Stimulated activated CD4-positive, alpha-beta T cell treated with anti-CD3 and anti-CD28 coated beads, Interleukin-1b, Interleukin-23, amount 100 ng/mL, for 4 hours (primary cell): ENCODE data around the gene TNFAIP8L3.

Experiments used
- DNase-seq, 2 donors: peaks; one replicate each; pipeline ENCODE4 v3.0.0-alpha.2; 2020; ENCODE audit warnings: low read depth in 2 of 2

The TNFAIP8L3 gene

DNA sequence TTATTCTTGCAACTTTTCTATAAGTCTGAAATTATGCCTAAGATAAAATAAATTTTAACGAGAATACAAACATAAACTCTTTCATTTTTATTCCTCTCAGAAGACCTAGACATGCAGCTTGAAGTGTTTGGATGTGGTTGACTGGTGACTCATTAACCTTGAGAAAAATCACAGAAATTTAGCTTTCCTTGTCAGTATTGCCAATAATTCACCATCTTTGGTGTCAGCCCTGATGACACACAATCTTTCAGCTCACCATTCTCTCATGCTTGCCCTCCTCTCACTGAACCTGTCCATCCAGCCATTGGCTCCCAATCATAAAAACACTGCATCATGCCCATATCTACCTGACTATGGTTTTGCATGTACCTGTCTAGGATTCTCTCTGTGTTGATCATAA, 22.6 kb upstream of the TNFAIP8L3 start:
- DNase-seq, result no peak

DNA sequence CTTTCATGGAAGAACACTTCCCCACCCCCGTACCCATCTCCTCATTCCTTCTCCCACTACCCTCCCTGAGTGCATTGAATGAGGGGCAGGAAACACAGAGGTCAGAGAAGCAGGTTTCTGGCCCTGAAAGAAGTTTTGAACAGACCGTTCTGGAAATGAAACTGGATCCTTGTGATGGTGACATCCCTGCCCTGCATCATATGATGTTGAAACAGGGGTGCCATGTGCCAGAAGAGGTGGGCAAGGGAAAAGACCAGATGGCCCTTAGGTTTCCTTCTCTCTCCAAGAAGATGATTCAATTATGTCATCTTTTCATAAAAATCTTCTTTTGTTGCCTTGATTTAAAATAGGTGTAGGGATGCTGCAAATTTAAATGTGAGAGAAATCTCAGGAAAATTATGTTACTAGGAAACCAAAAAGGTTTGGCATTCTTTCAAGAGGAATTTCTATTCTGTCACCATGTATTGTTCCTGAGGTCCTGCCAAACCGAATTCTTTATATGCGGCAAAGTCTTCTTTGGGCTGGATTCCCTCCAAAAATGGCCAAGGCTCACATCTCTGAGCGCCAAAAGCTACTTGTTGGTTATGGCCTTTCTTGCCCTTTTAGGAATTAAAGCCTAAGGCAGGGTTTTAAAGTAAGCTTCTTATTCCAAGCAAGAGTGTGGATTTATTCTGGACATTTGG, 19.9 kb upstream of the TNFAIP8L3 start:
- no peak for DNase-seq

DNA sequence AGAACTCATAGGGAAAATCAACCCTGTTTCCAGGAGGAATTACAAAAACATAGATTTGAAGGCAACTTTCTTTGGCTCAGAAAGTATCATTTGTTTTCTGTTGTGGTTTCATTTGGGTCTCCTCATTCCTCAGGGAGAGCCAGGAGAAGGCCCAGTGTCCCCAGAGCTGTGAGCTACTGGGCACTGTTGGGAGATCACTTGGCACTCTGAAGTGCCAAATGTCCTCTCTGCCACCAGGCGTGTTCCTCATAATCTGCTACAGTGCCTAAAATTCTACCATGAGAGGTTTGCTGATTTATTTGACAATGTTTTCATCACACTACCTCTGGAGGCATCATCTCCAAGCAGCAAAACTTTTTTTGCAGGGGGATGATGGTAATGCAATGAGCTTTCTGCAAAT, 17.4 kb upstream of the TNFAIP8L3 start:
- DNase-seq, result no peak

DNA sequence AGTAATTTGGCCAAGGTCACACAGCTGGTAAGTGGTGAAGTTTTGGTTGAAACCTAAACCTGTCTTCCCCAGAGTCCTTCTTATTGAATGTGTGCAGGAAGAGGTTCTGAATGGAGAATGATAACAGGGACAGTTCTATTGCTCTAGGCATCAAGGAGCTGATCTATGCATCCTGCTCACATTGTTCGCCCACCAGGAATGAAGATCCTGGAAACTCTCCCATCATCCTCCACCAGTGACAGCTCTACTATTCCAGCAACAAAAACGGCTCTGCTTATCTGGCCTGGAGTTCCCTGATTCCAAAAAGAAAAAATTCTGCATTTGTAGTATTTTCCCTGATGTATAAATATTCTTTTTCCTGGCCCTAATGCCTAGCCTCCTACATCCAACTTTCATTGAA, 16.4 kb upstream of the TNFAIP8L3 start:
- no peak for DNase-seq

DNA sequence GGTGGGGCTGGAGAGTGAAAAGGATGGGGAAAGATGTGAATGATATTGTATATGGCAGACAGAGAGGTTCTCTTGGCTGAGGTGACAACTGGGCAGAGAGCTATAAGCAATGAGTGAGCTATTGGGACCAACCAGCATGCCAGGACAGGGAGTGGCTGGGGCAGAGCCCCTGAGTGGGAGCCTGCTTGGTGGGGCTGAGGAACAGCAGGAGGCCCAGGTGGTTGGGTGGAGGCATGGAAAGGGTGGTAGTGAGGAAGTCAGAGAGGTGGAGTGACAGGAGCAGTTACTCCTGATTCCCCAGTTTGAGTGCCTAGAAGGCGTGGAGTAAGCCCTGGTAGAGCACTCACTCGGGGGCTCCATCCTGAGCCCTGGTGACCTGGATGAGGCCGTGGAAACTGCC, 15.5 kb upstream of the TNFAIP8L3 start:
- no peak for DNase-seq

DNA sequence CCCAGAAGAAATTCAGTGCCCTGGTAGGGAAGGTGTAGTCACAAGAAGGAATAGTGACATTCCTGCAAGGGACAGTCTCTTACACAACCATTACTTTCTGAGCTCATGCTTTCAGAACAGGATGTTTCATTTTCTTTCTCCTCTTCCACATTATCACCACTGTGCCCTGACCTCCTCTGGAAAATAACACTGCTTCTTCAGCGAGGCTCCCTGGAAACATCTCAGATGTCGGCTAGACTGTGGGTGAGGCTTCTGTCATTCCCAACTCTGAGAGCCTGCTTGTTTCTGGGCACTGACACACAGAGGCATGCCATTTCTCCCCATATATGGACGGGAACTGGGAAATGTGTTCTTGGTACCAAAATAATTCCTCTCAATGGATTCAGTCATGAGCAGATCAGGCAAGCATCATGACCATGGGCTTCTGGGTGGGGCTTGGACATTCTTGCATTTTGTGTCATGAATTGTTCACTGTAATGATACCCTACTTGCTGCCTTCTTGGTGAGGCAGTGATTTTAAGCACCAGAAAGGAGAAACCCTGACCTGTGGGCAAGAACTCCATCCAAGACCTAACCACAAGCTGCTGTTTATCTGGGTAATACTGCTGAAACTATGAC, 14.3 kb upstream of the TNFAIP8L3 start:
- DNase-seq, result no peak

DNA sequence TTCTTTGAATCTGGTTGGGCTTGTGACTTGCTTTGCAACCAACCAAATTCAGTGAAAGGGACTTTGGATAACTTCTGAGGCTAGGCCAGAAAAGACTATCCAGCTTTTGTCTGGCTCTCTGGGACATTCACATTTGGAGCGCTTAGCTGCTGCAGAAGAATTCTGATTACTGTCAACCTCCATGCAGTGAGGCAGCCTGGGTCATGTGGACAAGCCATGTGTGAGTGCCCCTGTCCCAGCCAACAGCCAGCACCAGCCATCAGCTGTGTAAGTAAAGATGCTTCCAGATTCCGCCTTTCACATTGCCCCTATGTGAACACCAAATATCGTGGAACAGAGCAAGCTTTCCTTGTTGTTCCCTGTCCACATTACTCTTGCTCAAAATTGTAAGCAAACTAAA, 12.9 kb upstream of the TNFAIP8L3 start:
- no peak for DNase-seq

DNA sequence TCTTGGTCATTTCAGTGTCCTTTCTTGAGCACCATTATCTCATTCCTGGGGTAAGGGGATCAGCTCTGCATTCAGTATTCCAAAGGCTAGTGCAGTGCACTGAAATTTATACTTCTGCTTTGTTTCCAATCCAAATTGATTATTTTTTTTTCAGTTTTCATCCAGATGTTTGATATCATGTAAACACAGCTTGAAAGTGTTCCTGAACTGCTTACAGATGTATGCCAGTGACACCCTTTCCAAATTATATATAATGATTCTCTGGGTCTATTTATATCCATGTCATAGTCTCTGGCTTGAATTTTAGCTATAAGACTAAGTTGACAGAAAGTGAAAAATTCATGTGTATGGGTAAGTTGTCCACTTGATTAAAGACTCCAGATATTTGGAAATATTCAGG, 11.8 kb upstream of the TNFAIP8L3 start:
- no peak for DNase-seq

DNA sequence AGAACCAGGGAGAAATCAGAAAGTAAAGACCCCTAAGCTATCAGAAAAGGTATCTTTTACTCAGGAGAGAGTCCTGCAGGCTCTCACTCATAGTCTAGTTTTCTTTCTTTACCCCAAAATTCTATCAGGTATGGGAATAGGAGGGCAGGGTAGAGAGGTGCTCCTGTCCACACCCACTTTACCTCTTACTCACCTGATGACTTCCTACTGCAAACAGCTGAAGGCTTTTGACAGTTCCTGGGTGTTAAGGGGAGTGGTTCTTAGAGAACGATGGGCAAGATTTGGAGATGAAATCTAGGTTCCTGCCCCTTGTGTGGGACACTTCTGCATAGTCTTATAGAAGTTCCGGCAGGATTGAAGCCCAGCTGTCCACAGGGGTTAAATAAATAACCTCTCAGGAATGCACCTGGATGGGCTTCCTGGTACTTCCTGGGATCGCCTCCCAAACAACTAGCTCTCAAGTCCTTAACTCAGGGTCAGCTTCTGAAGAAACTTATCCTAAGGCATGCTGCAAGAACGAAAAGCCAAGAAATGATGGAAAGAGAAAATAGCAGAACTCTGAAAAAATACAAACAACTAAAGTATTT, 10.8 kb upstream of the TNFAIP8L3 start:
- no peak for DNase-seq

DNA sequence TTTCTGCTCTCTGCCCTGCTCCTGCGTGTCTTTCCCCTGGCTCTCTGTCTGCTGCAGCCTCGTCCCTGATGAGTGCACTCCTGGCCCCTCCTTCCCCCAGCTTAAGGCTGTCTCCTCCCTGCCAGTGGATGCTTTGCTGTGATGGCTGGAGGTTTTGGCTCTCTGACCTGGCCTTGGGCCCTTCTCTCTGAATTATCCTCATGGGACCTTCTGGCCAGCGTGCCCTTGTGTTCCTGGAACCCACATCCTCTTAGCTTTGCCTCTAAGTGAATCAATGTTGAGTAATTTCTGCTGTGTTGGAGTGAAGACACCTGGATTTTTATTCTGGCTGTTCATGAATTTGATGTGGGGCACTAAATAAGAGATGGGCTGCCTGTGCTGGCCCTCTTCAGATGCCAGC, 9.8 kb upstream of the TNFAIP8L3 start:
- DNase-seq, result no peak

DNA sequence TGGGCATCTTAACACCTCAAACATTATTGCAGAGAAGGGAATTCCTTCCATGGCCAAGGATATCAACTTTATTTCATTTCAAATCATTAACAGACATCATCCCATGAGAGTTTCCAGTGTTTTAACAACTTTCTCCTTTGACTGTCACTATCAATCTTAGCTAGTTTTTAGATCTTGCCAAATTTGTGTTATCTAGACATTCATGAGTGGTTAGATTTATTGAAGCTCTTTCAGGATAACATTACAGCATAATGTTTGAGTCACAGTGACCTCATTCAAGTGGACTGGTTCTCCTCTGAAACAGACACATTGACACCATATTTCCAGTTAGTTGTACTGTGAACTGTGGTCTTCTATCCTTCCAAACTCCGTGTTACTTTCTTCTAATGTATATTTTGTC, 8.6 kb upstream of the TNFAIP8L3 start:
- DNase-seq, result no peak

DNA sequence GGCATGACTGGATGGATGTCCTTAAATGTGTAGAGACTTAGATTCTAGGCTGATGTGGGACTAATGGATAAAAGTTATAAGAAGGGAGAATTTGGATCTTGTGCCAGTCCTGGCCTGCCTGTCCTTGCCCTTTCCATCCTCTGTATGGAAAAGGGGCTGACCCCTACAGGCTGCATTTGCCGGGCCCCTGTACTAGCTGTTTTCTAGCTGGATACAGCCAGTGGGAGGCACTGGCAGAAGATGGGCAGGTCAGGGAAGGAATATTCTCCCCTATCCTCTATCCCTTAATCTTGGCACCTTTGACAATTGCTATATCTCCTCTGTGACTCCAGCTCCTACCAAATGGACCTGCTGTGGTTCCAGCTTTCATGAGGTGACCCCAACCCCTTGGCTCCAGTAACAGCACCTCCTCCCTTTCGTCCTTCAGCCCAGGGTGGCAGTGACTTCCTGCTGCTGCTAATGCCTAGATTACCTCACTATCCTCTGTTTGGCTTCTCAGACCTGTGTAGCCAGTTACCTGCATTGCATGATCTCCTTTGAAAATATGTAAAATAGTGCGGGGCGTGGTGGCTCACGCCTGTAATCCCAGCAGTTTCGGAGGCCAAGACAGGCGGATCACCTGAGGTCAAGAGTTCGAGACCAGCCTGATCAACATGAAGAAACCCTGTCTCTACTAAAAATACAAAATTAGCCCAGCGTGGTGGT, 6.2 kb upstream of the TNFAIP8L3 start:
- DNase-seq, result no peak

DNA sequence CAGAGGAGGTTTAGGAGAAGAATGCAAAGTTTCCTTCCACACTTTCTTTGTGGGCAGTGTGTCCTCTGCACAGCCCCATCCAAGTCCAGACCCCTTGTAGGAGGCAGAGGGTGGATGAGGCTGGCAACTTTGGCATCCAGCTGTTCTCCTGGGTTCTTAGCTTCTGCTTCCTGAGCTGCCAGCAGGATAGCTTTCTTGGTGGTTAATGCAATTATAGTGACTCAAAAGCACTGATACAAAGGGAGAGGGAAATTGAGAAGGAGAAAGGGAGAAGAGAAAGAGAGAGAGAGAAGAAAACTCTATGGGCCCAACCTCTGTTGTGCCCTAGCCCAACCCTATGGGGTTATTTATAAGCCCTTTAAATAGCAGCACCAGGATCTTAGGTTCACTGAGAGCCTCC, 4.5 kb upstream of the TNFAIP8L3 start:
- DNase-seq, result no peak

DNA sequence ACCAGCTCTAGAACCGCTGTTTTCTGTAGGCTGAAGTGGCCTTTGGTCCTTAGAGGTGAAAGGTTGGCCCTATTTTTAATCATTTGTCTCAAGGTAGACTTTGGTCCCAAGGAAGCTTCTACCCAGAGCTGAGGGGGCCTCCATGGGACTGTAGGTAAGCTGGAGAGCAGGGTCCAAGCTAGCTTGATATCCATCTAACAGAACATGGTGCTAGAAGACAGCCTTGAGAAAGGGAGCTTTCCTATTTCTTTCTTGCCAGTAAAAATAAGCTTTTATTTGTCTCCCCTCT, 3.6 kb upstream of the TNFAIP8L3 start:
- no peak for DNase-seq

DNA sequence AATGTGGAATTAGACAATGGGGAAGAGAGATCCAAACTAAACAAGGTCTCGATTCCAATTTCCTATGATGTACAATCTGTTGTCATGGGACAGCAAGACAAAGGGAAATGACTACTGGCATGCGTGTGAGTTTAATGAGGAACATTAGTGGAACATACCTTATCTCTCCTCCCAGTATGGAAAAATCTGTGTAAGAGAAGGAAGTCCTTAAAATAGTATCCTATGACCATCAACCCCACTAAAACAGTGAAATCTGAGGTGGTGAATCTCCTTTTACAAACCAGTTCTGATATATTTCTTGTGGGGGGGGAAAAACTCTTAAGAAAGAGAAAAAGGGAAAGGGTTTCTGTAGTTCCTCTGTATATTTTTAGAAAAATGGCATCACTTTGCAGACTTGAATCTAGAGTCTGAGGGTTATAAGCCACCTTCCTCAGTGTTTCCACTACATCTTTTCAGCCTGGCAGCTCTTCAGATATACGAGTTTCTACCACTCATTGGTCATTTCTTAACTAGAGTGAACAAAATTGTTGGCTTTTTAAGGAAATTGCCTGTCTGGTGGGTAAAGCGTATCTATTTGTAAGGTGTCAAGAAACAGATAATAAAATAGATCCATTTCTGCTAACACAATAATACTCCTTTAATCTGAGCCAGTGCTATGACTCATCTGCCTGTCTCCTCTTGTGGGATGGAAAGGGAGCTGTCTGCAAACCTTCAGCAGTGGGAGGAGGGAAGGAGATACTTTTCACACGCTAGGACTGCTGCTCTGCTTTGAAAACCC, 3.0 kb upstream of the TNFAIP8L3 start:
- DNase-seq, result no peak

DNA sequence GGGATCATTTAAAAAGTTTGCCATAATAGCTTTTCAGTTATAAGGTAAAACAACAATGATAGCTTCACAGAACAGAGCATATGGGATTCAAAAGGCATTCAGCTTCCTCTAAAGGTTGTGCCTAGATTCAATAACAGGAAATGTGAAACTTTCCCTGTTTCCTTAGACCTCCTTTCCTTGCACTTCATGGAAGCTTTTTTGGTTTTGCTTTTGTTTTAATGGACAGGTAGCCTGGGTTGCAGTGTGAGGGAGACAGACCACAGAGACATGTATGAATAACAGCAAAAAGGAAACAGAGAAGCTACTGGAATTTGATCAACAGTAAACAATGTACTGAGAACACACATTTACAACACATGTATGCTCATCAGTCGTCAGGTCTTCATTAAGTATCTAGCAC, 2.3 kb upstream of the TNFAIP8L3 start:
- no peak for DNase-seq

DNA sequence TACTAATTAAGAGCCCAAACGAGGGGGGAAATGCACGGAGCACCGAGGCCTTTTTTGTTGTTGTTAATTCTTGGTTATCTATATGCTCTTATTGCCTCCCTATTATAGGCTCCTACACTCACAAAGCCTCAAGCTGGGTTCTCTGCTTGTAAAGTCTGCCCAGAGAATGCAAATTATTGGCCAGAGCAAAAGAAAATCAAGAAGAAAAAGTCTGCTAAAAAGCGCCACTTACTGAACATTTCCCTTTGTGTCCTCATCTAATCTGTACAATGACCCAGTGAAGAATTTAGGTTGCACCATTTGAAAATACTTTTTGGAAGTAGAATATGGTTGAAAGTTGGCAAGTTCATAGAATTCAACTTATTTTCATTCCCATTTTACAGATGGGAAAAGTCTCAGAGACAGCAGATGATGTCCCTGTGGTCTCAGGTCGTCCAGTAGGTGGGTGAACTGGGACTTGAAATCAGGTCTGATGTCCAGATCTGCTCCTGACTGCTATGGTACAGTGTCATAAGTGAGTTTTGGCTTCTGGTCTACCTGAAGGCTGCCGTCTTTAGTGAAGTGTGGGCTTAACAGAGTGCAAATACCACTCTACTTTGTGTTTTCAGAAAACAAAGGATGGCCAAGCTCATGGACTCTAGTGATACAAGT, 1.1 kb upstream of the TNFAIP8L3 start:
- no peak for DNase-seq

DNA sequence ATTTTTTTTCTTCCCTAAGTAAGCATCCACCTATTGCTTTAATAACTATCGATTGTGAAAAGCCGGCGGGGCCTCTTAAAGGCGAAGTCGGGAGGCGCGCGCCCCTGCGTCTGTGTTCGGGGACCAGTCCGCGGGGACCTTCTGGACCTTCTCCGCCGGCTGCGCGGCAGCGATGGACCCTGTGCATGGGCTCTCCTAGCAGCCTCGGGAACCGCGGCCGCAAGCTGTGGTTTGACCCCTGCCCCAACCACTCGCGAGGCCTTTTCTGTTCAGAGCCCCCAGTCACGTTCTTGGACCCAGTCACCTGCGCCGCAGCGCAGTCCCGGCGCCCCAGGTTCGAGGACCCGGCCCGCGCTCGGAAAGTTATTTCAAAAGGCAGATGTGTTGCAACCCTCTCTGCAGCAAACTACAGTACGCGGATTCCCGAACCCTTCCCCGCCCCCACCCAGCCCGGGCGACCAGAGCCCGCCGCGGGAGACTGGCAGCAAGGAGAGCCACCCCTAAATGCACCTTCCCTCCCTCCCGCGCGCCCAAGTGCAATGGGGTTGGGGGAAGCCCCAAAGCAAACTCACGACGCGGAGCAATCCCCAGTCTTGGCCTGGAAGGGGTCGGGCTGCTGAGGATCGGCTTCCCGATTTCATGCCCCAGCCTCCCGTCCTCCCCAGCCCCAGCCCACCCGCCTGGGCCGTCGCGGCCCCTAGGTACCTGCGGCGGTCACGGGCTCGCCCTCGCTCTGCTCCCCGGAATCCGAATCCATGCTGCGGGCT, 684 bp downstream of the TNFAIP8L3 start:
- DNase-seq, result no peak

DNA sequence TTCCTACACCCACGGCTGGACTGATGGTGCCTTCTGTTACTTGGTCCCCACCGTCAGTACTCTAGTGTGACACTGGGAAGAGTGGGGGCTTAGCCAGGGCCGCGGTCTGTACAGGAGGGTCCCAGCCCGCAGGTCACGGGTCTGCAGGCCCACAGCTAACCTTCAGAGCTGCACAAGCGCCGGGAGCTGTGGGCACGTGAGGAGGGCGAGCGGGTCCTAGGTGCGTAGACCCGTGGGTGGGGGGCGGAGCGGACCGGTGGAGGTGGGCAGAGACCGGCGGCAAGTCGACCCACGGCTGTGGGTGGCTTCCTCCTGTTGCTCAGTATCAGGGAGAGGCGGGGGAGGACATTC, 1.2 kb downstream of the TNFAIP8L3 start:
- no peak for DNase-seq

DNA sequence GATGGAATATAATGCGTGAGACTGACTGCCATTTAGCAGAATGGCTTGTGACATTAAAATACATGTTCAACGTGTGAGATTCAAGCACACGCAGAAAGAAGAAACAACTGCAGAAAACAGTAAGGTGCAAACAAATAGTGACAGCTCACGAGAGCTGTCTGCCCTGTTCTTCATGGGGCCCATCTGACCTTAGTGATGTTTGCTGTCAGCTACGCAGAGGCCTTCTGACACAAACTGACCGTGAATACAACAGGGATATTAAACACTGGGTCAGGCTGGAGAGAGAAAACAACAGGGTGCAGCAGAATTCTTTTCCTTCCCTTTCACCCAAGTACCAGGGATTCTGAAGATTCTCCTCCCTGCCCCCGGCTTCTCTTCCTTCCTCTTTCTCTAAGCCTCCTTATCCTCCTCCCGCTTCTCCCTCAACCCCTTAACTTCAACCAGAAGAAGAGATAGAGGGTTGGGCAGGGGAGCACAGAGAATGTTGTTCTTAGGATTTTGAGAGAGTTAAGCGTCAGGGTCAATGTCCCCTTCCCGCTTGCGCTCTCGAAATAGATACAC, 2.1 kb downstream of the TNFAIP8L3 start:
- DNase-seq, result no peak

DNA sequence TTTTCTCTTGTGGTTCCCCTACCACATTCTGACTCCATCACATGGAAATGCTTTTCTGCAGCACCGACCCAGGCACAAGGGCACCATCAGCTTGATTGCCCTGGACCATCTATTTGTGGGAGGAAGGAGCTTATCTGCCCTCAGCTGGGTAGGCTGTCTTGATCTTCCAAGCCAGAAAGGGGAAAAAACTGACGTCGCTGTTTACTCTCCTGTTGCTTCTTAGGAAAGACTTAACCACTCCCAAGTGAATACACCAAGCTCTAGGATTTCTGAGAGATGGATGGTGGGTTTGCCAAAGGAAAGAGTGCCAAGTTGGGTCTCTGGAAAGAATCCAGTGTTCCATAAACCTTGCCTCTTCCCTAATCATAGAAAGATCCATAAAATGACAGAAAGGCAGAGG, 4.0 kb downstream of the TNFAIP8L3 start:
- no peak for DNase-seq
